Astrocyte of the spinal cord (primary cell): ENCODE measurements around the gene RSU1.

Source experiments
- DNase-seq: peaks from one replicate; pipeline ENCODE4 v3.0.0; 2011; ENCODE audit warnings: low read depth, low spot score
- H3K4me3 ChIP-seq: 2 replicates; pipeline ENCODE4 v1.5.1; 2011; ENCODE audit warnings: low read depth, mild to moderate bottlenecking, low read length, moderate library complexity
- CTCF ChIP-seq: IDR thresholded peaks from 2 replicates; pipeline ENCODE4 v1.5.1; 2012; ENCODE audit warnings: low read depth, mild to moderate bottlenecking, low read length, inconsistent platforms
- in situ Hi-C: cut with HindIII; loops from 2 replicates; pipeline ENCODE4 v1.10.0; 2017; ENCODE audit warnings: low sequenced_read_pairs

RSU1 gene

DNA sequence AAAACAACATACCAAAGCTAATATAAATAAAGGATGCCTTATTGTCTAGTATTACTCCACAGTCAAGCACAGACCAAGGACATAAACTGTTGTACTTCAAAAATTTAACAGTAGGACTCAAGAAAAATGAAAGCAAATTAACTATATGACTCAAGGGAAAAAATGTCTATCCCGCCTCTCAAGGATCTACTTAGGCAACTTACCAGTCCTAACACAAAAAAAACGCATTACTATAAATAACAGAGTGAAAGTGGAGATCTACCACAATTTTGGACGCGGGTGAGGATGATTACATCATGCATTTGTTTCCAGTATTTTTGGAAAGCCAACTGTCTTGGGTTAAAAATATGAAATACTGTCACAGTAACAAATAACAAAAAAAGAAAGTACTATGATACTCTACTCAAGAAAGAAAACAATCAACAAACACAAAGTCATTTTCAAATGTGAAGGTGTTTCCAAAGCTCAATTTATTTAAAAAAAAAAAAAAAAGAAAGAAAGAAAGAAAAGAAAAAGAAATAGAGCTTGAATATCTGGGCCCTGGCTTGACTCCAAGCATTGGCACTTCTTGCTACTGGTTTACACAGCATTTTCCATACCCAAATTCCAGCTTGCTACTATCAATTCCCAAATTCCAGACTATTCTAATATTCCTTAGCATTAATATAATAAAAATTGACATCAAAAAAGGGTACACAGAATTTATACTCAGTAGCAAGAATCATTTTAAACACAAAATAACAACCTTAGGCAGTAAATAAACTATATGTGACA lies 99.4 kb downstream of the RSU1 start:
- H3K4me3 ChIP-seq = no peak overlapping the region
- no peak for TF ChIP-seq CTCF
- in situ Hi-C loops = no loop called here
- peak; percentile 77 for DNase-seq

DNA sequence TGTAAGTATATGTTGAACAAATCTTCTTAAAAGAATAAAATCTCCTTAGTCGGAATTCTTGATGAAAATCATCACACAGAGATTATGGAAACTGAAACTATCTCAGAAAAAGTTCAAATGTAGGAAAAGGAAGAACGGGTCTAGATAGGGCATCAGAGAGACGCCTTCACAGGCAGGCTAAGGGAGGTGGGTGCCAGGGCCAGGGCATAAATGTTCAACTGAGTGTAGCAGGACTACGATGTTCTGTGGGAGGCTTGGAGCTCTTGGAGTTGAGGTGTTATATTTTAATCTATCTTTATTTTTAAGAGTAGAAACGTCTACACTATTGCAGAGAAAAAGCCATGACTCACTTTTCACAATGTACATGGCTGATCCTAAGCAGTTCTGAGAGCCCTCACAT lies 101.2 kb downstream of the RSU1 start:
- in situ Hi-C loops = no loop called here
- DNase-seq = no peak
- TF ChIP-seq CTCF = no peak

DNA sequence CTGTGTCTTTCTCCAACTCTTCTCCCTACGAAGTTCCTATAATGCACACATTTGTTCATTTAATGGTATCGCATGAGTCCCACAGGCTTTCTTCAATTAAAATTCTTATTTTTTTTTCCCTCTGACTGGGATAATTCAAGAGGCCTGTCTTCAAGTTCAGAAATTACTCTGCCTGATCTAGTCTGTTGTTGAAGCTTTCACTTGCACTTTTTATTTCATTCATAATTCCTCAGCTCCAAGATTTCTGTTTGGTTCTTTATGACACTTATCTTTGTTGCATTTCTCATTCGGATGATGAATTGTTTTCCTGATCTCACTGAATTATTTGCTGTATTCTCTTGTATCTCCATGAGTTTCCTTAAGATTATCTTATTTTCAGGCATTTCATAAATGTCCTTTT lies 103.9 kb downstream of the RSU1 start:
- H3K4me3 ChIP-seq = no peak overlapping the region
- DNase-seq = no peak
- in situ Hi-C loops = no loop called here
- no peak for TF ChIP-seq CTCF

More for the DNA sequence above, 101.2 kb downstream of the RSU1 start:
- no peak overlapping the region for H3K4me3 ChIP-seq

GRCh38 chr10:16712883-16713282 lies 104.3 kb downstream of the RSU1 start:
- H3K4me3 ChIP-seq = no peak overlapping the region
- in situ Hi-C loops = no loop called here
- no peak for DNase-seq
- no peak for TF ChIP-seq CTCF

- in situ Hi-C loops = no loop called here
- no peak overlapping the region for H3K4me3 ChIP-seq
- DNase-seq = no peak
- TF ChIP-seq CTCF = no peak
Observed at GRCh38 chr10:16700331-16700730, 116.9 kb downstream of the RSU1 start.

DNA sequence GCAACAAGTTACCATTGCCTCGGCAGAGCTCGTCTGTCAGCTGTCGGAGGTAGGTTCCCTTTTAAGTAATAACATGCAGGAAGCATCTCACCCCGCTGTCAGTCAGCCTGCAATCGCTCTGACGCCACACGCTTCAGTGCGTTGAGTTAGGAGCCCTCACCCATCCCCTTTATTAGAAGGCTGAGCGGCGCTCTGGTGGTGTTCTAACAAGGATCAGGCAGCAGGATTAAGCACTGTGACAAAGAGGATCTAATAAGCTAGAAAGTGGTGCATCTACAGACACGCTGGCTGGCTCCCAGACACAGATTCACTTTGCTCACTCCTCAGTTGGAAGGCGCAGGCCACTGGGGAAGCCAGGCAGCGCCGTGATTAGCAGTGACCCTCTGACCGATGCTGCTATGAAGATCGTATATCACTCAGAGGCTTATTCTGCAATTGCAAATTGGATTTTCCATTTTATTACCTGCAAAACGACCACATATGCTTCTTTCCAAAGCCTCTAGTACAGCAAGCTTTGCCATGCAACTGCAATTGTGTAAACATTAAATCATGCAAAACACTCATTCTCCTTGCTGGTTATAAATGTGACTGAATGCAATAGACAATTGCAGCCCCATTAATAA lies 117.7 kb downstream of the RSU1 start:
- no peak for DNase-seq
- in situ Hi-C loops = no loop called here
- TF ChIP-seq CTCF = no peak
- H3K4me3 ChIP-seq = no peak overlapping the region
